ENCODE measurements around the gene EYA3.

DNA sequence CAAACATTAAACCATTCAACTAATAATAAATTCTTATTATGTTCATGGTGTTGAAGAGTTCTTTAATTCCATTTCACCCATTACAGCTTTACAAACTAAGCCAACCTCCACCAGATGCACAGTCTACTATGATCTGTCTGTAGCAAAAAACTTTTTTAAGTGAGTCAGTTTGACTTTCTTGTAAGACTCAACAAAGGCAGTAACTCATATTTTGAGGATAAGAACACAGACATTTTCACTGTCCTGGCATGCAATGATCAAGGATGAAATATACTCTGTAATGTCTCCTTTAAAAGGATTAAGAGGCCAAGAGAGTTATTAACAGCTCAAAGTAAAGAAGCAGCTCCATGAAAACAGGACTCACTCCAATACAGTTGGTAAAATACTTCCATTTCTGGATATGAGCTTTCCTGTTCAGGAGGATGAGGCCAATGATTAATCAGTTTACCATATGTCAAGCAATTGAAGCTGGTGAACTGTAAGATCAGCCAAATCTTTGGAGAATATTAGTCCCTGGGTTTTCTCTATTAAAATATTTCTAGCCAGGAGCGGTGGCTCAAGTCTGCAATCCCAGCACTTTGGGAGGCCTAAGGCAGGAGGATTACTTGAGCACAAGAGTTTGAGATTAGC is 108.1 kb downstream of the EYA3 start:
- TF ChIP-seq, protein P1, sequence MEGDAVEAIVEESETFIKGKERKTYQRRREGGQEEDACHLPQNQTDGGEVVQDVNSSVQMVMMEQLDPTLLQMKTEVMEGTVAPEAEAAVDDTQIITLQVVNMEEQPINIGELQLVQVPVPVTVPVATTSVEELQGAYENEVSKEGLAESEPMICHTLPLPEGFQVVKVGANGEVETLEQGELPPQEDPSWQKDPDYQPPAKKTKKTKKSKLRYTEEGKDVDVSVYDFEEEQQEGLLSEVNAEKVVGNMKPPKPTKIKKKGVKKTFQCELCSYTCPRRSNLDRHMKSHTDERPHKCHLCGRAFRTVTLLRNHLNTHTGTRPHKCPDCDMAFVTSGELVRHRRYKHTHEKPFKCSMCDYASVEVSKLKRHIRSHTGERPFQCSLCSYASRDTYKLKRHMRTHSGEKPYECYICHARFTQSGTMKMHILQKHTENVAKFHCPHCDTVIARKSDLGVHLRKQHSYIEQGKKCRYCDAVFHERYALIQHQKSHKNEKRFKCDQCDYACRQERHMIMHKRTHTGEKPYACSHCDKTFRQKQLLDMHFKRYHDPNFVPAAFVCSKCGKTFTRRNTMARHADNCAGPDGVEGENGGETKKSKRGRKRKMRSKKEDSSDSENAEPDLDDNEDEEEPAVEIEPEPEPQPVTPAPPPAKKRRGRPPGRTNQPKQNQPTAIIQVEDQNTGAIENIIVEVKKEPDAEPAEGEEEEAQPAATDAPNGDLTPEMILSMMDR (IDR thresholded peaks at IDR 0.05; ENCODE audit: extremely low read depth in 1 of 2, insufficient read depth in 1 of 2, low read depth in 1 of 2, low read length in 2 of 2): no peak
- TF ChIP-seq EZH2 (IDR thresholded peaks at IDR 0.05; ENCODE audit: borderline replicate concordance, low read depth, low read length, severe bottlenecking) (no peak), POLR2A (IDR thresholded peaks at IDR 0.05; ENCODE audit: low read depth, low read length) (no peak), POLR2AphosphoS5 (IDR thresholded peaks at IDR 0.05; ENCODE audit: insufficient read depth, low read depth, low read length) (no peak), MYC (IDR thresholded peaks at IDR 0.05; ENCODE audit: low read depth, low read length) (no peak), JUN (IDR thresholded peaks at IDR 0.05; ENCODE audit: borderline replicate concordance, insufficient read depth, insufficient read length, low read depth) (no peak)
- TF ChIP-seq, protein P2, sequence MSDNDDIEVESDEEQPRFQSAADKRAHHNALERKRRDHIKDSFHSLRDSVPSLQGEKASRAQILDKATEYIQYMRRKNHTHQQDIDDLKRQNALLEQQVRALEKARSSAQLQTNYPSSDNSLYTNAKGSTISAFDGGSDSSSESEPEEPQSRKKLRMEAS (IDR thresholded peaks at IDR 0.05; ENCODE audit: insufficient read depth, insufficient read length): no peak

All from endothelial cell of umbilical vein (primary cell).